Right atrium auricular region (tissue), 2 donors: ENCODE measurements around the gene STARD10. TPM values are rescaled to one million over a fixed set of nuclear protein-coding genes. Genes with fewer than 3 reads are reported as not detected.
"Not testable (repeated sequence)": the region's sequence is repeated elsewhere in the genome, so short reads cannot be mapped to it uniquely, and the experiment has no call there.

Source experiments
- DNase-seq: peaks from one replicate; pipeline ENCODE4 v3.0.0-alpha.2; 2019; ENCODE audit warnings: low spot score
- H3K27ac ChIP-seq, 2 donors: fragments of 200-600 bp; sonication (generic); 1 replicate in 1 of 2; 2 replicates in 1 of 2; pipeline ENCODE4 v1.5.1; 2016 to 2019
- H3K27me3 ChIP-seq, 2 donors: fragments of 200-600 bp; sonication (generic); one replicate each; pipeline versions ENCODE4 v1.5.1 to v1.6.0; 2017 to 2019
- H3K36me3 ChIP-seq: fragments of 200-600 bp; sonication (generic); one replicate; pipeline ENCODE4 v1.5.1; 2016
- H3K4me1 ChIP-seq, 2 donors: fragments of 200-600 bp; sonication (generic); one replicate each; pipeline versions ENCODE4 v1.5.1 to v1.6.0; 2017 to 2019
- H3K4me3 ChIP-seq, 2 donors: fragments of 200-600 bp; sonication (generic); 1 replicate in 1 of 2; 2 replicates in 1 of 2; pipeline ENCODE4 v1.5.1; 2017 to 2019; ENCODE audit warnings: mild to moderate bottlenecking in 1 of 2, moderate library complexity in 1 of 2
- H3K9me3 ChIP-seq, 2 donors: fragments of 200-600 bp; sonication (generic); one replicate each; pipeline ENCODE4 v1.5.1; 2019
- CTCF ChIP-seq, 2 donors: fragments of 200-600 bp; sonication (generic); IDR thresholded peaks; one replicate each; pipeline ENCODE4 v1.5.1; 2019; ENCODE audit warnings: antibody characterized with exemption in 2 of 2
- total RNA-seq, 2 donors: library from RNA; depleted of rRNA; stranded (reverse); fragments of >200 nt; gene quantifications; one replicate each; pipeline ENCODE4 v1.1.0, GENCODE V29; 2016

The STARD10 gene
- total RNA-seq, 2 donors from 2014 or later = 77.0 to 112 TPM

- TF ChIP-seq CTCF (IDR thresholded peaks at IDR 0.05) = no peak
- peak; percentile 82 for DNase-seq
- H3K27ac ChIP-seq = peak overlapping the region; percentile 95 to 96
- H3K36me3 ChIP-seq = peaks cover 14% of the 10 kb centered on the region
- H3K4me1 ChIP-seq = peaks cover 0 to 40% of the 10 kb centered on the region in 2 donors
- H3K9me3 ChIP-seq = no peaks in the 10 kb centered on the region
- H3K4me3 ChIP-seq = peak overlapping the region; percentile 72 to 96
- no peaks in the 10 kb centered on the region for H3K27me3 ChIP-seq
These were observed 20.0 kb upstream of the STARD10 start for GRCh38 chr11:72813740-72814285.

- Histone ChIP-seq H3K27me3 (no peaks in the 10 kb centered on the region), H3K4me1 (peaks cover 0 to 40% of the 10 kb centered on the region in 2 donors), H3K9me3 (no peaks in the 10 kb centered on the region), H3K27ac (peak overlapping the region; percentile 95 to 96), H3K36me3 (peaks cover 8% of the 10 kb centered on the region), H3K4me3 (peak overlapping the region; percentile 72 to 96)
- no peak for DNase-seq
- peak; percentile 38 to 66 for TF ChIP-seq CTCF (IDR thresholded peaks at IDR 0.05)
These were observed 19.3 kb upstream of the STARD10 start for GRCh38 chr11:72812967-72813739.

- H3K27ac ChIP-seq = peak overlapping the region in 1 of 2 donors; percentile 95
- H3K4me3 ChIP-seq = peak overlapping the region in 1 of 2 donors; percentile 96
- no peak for TF ChIP-seq CTCF (IDR thresholded peaks at IDR 0.05)
- H3K9me3 ChIP-seq = no peaks in the 10 kb centered on the region
- DNase-seq = no peak
- H3K36me3 ChIP-seq = peaks cover 2% of the 10 kb centered on the region
- peaks cover 0 to 40% of the 10 kb centered on the region in 2 donors for H3K4me1 ChIP-seq
- no peaks in the 10 kb centered on the region for H3K27me3 ChIP-seq
These were observed 18.7 kb upstream of the STARD10 start for GRCh38 chr11:72812604-72812966.

- H3K27ac ChIP-seq = not testable (repeated sequence)
These were observed 17.8 kb upstream of the STARD10 start for GRCh38 chr11:72811686-72812085.

GRCh38 chr11:72808331-72808798, 14.5 kb upstream of the STARD10 start:
- Histone ChIP-seq H3K27ac (no peak overlapping the region), H3K9me3 (no peaks in the 10 kb centered on the region), H3K4me3 (no peak overlapping the region), H3K4me1 (peaks cover 0 to 13% of the 10 kb centered on the region in 2 donors), H3K27me3 (no peaks in the 10 kb centered on the region), H3K36me3 (no peaks in the 10 kb centered on the region)
- DNase-seq = no peak
- TF ChIP-seq CTCF (IDR thresholded peaks at IDR 0.05) = no peak

More at GRCh38 chr11:72811686-72812085, 17.8 kb upstream of the STARD10 start:
- not testable (repeated sequence) for H3K36me3 ChIP-seq, H3K27me3 ChIP-seq, H3K4me3 ChIP-seq, H3K9me3 ChIP-seq, DNase-seq
- peaks cover 0 to 38% of the 10 kb centered on the region in 2 donors for H3K4me1 ChIP-seq

GRCh38 chr11:72807792-72808191, 13.9 kb upstream of the STARD10 start:
- Histone ChIP-seq H3K4me3 (no peak overlapping the region), H3K27me3 (no peaks in the 10 kb centered on the region), H3K36me3 (no peaks in the 10 kb centered on the region), H3K9me3 (no peaks in the 10 kb centered on the region), H3K27ac (no peak overlapping the region), H3K4me1 (peaks cover 0 to 8% of the 10 kb centered on the region in 2 donors)
- DNase-seq = no peak
- no peak for TF ChIP-seq CTCF (IDR thresholded peaks at IDR 0.05)
